GM12864 (cell line): Measurements from ENCODE around the gene MGAT4C.

ENCODE experiments used
- DNase-seq: peaks from one replicate; pipeline ENCODE4 v3.0.0-alpha.2; 2011; ENCODE audit warnings: low read depth
- H3K4me3 ChIP-seq: 2 replicates; pipeline ENCODE4 v1.5.1; 2011; ENCODE audit warnings: mild to moderate bottlenecking, low read depth, low read length, control low read depth
- TF ChIP-seq, protein P1 (sequence below): IDR thresholded peaks from 2 replicates; pipeline ENCODE4 v1.5.1; 2011; ENCODE audit warnings: low read depth, mild to moderate bottlenecking, moderate library complexity, low read length, control low read depth, inconsistent platforms; ENCODE audit errors: missing control alignments

The MGAT4C gene

DNA sequence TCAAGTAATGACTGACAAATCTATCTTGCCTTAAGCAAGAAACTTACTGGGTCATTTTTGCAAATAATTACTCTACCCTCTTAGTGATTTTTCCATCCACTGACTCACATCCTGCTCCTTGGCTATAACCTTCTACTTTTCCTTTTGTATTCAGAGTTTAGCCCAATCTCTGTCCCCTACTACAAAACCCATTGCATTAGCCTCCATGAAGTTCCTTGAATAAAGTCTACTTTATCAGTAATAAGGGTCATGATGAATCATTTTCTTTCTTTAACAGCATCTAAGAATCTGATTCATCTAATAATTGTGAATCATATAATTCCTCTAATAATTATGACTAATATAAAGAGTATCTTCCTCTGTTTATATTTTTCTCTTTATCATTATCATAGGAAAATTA, 249.5 kb downstream of the MGAT4C start:
- DNase-seq = no peak
- TF ChIP-seq, protein P1, sequence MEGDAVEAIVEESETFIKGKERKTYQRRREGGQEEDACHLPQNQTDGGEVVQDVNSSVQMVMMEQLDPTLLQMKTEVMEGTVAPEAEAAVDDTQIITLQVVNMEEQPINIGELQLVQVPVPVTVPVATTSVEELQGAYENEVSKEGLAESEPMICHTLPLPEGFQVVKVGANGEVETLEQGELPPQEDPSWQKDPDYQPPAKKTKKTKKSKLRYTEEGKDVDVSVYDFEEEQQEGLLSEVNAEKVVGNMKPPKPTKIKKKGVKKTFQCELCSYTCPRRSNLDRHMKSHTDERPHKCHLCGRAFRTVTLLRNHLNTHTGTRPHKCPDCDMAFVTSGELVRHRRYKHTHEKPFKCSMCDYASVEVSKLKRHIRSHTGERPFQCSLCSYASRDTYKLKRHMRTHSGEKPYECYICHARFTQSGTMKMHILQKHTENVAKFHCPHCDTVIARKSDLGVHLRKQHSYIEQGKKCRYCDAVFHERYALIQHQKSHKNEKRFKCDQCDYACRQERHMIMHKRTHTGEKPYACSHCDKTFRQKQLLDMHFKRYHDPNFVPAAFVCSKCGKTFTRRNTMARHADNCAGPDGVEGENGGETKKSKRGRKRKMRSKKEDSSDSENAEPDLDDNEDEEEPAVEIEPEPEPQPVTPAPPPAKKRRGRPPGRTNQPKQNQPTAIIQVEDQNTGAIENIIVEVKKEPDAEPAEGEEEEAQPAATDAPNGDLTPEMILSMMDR = no peak
- no peak overlapping the region for H3K4me3 ChIP-seq

GRCh38 chr12:85998074-85998473, 258.1 kb downstream of the MGAT4C start:
- no peak for DNase-seq
- TF ChIP-seq, protein P1 = no peak
- H3K4me3 ChIP-seq = no peak overlapping the region

DNA sequence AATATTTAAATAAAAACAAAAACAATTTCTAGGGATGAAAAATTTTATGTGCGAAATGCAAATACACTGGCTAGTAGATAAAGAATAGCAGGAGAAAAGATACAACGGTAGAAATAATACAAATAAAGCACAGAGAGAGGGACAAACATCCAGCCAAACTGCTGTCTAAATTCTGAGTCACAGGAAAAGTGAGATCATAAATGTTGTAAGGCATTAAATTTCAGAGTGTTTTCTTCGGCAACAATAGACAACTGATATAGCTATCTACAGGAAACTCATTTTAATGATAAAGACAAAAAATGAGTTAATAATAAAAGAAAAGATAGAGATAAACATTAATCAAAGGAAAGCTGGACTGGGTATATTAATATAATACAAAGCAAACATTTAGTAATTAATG, 259.9 kb downstream of the MGAT4C start:
- TF ChIP-seq, protein P1 = no peak
- DNase-seq = no peak
- H3K4me3 ChIP-seq = no peak overlapping the region

DNA sequence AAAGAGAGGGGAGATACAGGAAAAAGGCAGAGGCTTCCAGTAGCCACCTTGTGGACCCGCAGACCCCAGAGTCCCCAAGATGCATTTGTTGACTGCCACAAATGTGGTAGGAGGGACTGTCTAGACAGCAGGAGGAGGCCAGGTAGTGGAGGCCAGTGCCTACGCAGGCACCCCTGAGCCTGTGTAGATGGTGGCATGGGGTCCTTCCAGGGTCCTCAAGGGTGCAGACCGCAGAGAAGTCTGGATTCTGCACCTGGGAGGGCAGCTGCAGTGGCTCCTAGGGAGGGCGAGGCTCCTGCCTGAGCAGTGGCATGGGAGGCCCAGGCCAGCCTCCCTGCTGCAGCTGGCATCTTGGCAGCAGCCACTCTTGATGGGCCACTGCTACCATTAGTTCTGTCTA, 262.4 kb downstream of the MGAT4C start:
- DNase-seq = no peak
- no peak overlapping the region for H3K4me3 ChIP-seq
- TF ChIP-seq, protein P1 = no peak

GRCh38 chr12:85985996-85986395, 270.2 kb downstream of the MGAT4C start:
- TF ChIP-seq, protein P1 = no peak

GRCh38 chr12:85983601-85984000, 272.6 kb downstream of the MGAT4C start:
- no peak for DNase-seq
- TF ChIP-seq, protein P1 = no peak
- no peak overlapping the region for H3K4me3 ChIP-seq

More at GRCh38 chr12:85985996-85986395, 270.2 kb downstream of the MGAT4C start:
- no peak overlapping the region for H3K4me3 ChIP-seq
- DNase-seq = no peak

DNA sequence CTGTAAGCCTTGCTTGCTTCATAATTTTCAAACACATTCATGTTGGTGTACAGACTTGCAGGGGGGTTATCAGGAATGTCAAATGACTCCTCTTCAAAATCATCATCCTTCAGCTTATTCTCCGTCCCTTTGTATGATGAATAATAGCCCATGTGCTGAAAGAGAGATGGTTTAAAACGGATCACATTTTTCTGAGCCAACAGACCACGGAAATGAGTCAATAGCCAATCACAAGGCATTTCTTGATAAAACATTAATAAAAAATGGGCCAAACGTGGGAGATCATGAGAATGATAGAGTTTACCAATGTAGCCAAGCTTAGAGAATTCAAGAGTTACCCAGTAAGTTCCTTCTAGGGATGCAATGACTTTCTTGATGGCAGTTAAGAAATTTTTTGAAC, 276.6 kb downstream of the MGAT4C start:
- no peak for DNase-seq
- TF ChIP-seq, protein P1 = no peak
- no peak overlapping the region for H3K4me3 ChIP-seq
